Mucosa of rectum (tissue), 2 donors: ENCODE measurements around the gene PACRG.

Source experiments
- H3K27ac ChIP-seq, 2 donors: one replicate each; pipeline ENCODE4 v1.7.0; 2013; ENCODE audit warnings: inconsistent platforms in 2 of 2, low read depth in 2 of 2, low read length in 2 of 2
- H3K27me3 ChIP-seq, 2 donors: one replicate each; pipeline ENCODE4 v1.7.0; 2013; ENCODE audit warnings: low read length in 2 of 2; ENCODE audit not compliant: control insufficient read depth in 2 of 2, insufficient read depth in 2 of 2
- H3K36me3 ChIP-seq, 2 donors: one replicate each; pipeline ENCODE4 v1.7.0; 2013; ENCODE audit warnings: low read length in 2 of 2; ENCODE audit not compliant: control insufficient read depth in 2 of 2, insufficient read depth in 2 of 2
- H3K4me1 ChIP-seq, 2 donors: one replicate each; pipeline ENCODE4 v1.7.0; 2013; ENCODE audit warnings: low read length in 2 of 2, mild to moderate bottlenecking in 1 of 2; ENCODE audit not compliant: control insufficient read depth in 2 of 2, insufficient read depth in 2 of 2
- H3K4me3 ChIP-seq, 2 donors: one replicate each; pipeline ENCODE4 v1.7.0; 2013; ENCODE audit warnings: low read length in 2 of 2
- H3K9ac ChIP-seq, 2 donors: one replicate each; pipeline ENCODE4 v1.7.0; 2013; ENCODE audit warnings: low read length in 2 of 2, low read depth in 1 of 2, mild to moderate bottlenecking in 1 of 2
- H3K9me3 ChIP-seq, 2 donors: one replicate each; pipeline ENCODE4 v1.7.0; 2013; ENCODE audit warnings: low read length in 2 of 2; ENCODE audit not compliant: control insufficient read depth in 2 of 2
- donor health status: healthy.
- donor health status: Normal muscosa, but diverticular disease.

The PACRG gene

GRCh38 chr6:163151212-163151611 is 423.4 kb downstream of the PACRG start:
- Histone ChIP-seq H3K9me3 (no peaks in the 10 kb centered on the region), H3K4me3 (no peak overlapping the region), H3K27me3 (no peaks in the 10 kb centered on the region), H3K27ac (no peak overlapping the region), H3K36me3 (no peaks in the 10 kb centered on the region), H3K4me1 (no peaks in the 10 kb centered on the region), H3K9ac (no peak overlapping the region)

- H3K36me3 ChIP-seq, result no peaks in the 10 kb centered on the region
- no peak overlapping the region for H3K27ac ChIP-seq
- H3K4me1 ChIP-seq, result no peaks in the 10 kb centered on the region
- H3K9ac ChIP-seq, result no peak overlapping the region
- no peak overlapping the region for H3K4me3 ChIP-seq
- H3K27me3 ChIP-seq, result no peaks in the 10 kb centered on the region
- H3K9me3 ChIP-seq, result no peaks in the 10 kb centered on the region
These were observed 424.9 kb downstream of the PACRG start for GRCh38 chr6:163152701-163153100.

GRCh38 chr6:163159110-163159509 is 431.3 kb downstream of the PACRG start:
- no peaks in the 10 kb centered on the region for H3K9me3 ChIP-seq
- no peak overlapping the region for H3K9ac ChIP-seq
- no peaks in the 10 kb centered on the region for H3K36me3 ChIP-seq
- H3K27me3 ChIP-seq, result no peaks in the 10 kb centered on the region
- H3K4me1 ChIP-seq, result no peaks in the 10 kb centered on the region
- H3K27ac ChIP-seq, result no peak overlapping the region
- H3K4me3 ChIP-seq, result no peak overlapping the region

- Histone ChIP-seq H3K9ac (no peak overlapping the region), H3K36me3 (no peaks in the 10 kb centered on the region), H3K4me3 (no peak overlapping the region), H3K4me1 (no peaks in the 10 kb centered on the region), H3K27ac (no peak overlapping the region), H3K27me3 (no peaks in the 10 kb centered on the region), H3K9me3 (no peaks in the 10 kb centered on the region)
These were observed 431.9 kb downstream of the PACRG start for GRCh38 chr6:163159689-163160088.

GRCh38 chr6:163162007-163162873 is 434.5 kb downstream of the PACRG start:
- Histone ChIP-seq H3K27ac (no peak overlapping the region), H3K27me3 (no peaks in the 10 kb centered on the region), H3K9me3 (no peaks in the 10 kb centered on the region), H3K9ac (no peak overlapping the region), H3K4me1 (no peaks in the 10 kb centered on the region), H3K36me3 (no peaks in the 10 kb centered on the region), H3K4me3 (no peak overlapping the region)

GRCh38 chr6:163162874-163163213 is 435.1 kb downstream of the PACRG start:
- Histone ChIP-seq H3K4me1 (no peaks in the 10 kb centered on the region), H3K9me3 (no peaks in the 10 kb centered on the region), H3K27me3 (no peaks in the 10 kb centered on the region), H3K36me3 (no peaks in the 10 kb centered on the region), H3K27ac (no peak overlapping the region), H3K9ac (no peak overlapping the region), H3K4me3 (no peak overlapping the region)

- Histone ChIP-seq H3K27ac (no peak overlapping the region), H3K9ac (no peak overlapping the region), H3K4me3 (no peak overlapping the region), H3K36me3 (no peaks in the 10 kb centered on the region), H3K9me3 (no peaks in the 10 kb centered on the region), H3K27me3 (no peaks in the 10 kb centered on the region), H3K4me1 (no peaks in the 10 kb centered on the region)
These were observed 436.6 kb downstream of the PACRG start for GRCh38 chr6:163164175-163164900.

- H3K4me3 ChIP-seq, result no peak overlapping the region
- H3K27ac ChIP-seq, result no peak overlapping the region
- no peak overlapping the region for H3K9ac ChIP-seq
- no peaks in the 10 kb centered on the region for H3K27me3 ChIP-seq
- H3K9me3 ChIP-seq, result no peaks in the 10 kb centered on the region
- no peaks in the 10 kb centered on the region for H3K36me3 ChIP-seq
- H3K4me1 ChIP-seq, result no peaks in the 10 kb centered on the region
These were observed 437.6 kb downstream of the PACRG start for GRCh38 chr6:163165155-163165910.

GRCh38 chr6:163165922-163166321 is 438.1 kb downstream of the PACRG start:
- Histone ChIP-seq H3K4me1 (no peaks in the 10 kb centered on the region), H3K27me3 (no peaks in the 10 kb centered on the region), H3K9me3 (no peaks in the 10 kb centered on the region), H3K4me3 (no peak overlapping the region), H3K9ac (no peak overlapping the region), H3K36me3 (no peaks in the 10 kb centered on the region), H3K27ac (no peak overlapping the region)

- Histone ChIP-seq H3K9me3 (no peaks in the 10 kb centered on the region), H3K9ac (no peak overlapping the region), H3K4me1 (no peaks in the 10 kb centered on the region), H3K27ac (no peak overlapping the region), H3K36me3 (no peaks in the 10 kb centered on the region), H3K27me3 (no peaks in the 10 kb centered on the region), H3K4me3 (no peak overlapping the region)
These were observed 438.7 kb downstream of the PACRG start for GRCh38 chr6:163166507-163166906.
